Right lung (tissue), 5 donors: ENCODE data around the gene ZNF804A. TPM values are rescaled to one million over a fixed set of nuclear protein-coding genes. Genes with fewer than 3 reads are reported as not detected.
"Not testable (repeated sequence)": the region's sequence is repeated elsewhere in the genome, so short reads cannot be mapped to it uniquely, and the experiment has no call there.

Source experiments
- DNase-seq, 2 donors: peaks; one replicate each; pipeline ENCODE4 v3.0.0-alpha.2; 2013
- polyA plus RNA-seq, 5 donors: library from polyadenylated mRNA; unstranded; fragments of 120-200 nt; gene quantifications; one replicate each; pipeline versions ENCODE4 v1.2.1 to v1.2.3, GENCODE V29; 2013; ENCODE audit warnings: inconsistent platforms in 1 of 5, low replicate concordance in 1 of 5; ENCODE audit not compliant: insufficient read length in 5 of 5, insufficient read depth in 1 of 5

Gene ZNF804A
- polyA plus RNA-seq, 5 donors: 0.05 to 0.07 (median 0.05) TPM; not detected in 1

DNA sequence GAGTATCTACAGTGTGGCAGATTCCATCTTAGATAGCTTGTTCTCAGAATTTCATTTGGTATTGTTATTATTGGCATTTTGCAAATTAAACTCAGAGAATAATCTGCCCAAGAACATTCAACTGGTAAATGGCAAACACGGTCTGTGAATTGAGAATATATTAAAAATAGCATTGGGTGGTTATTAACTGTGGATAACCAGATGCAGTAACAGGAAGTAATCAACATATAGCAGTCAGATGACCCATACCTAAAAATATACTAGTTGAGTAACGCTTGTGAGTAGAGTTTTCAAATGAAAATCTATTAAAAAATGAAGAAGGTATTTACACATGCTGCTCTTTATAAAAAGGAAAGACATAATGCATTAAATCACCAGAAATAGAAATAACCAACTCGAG, 129.5 kb downstream of the ZNF804A start:
- DNase-seq: no peak

DNA sequence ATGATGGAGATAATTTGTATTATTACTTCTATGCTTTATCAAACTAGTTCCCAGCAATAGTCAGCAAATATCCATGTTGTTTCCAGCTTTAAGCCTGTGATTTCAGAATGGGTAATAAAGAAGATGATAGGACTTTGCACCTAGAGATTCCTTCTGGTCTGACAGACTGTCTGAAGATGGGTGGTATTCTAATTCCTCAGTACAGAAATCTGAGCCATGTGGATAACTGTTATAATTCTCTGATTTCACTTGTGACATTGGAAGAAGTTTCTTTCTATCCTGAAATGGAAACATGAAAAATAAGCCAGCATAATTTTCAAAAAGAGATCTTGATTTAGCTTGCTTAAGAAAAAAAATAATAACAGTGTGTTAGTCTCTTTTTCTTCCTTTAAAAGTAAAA, 130.1 kb downstream of the ZNF804A start:
- no peak for DNase-seq

DNA sequence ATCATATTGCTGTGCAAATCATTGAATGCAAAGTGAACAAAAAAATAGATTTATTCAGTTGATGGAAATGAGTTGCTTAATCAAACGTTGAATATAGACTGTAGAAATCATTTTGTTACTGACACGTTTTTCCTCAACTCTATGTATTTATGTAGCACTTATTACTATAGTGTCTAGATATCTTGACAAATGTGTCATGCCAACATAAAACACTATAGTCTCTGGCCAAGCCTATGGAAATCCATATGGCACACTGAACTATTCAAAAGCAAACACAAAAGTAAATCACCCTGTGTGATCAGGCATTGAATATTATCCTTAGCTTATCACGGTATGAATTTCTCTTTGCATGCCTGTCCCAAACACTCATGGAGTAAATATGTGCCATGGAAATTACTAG, 131.3 kb downstream of the ZNF804A start:
- DNase-seq: no peak

GRCh38 chr2:184730288-184730687, 132.0 kb downstream of the ZNF804A start:
- DNase-seq: no peak

GRCh38 chr2:184734338-184734737, 136.0 kb downstream of the ZNF804A start:
- no peak for DNase-seq

DNA sequence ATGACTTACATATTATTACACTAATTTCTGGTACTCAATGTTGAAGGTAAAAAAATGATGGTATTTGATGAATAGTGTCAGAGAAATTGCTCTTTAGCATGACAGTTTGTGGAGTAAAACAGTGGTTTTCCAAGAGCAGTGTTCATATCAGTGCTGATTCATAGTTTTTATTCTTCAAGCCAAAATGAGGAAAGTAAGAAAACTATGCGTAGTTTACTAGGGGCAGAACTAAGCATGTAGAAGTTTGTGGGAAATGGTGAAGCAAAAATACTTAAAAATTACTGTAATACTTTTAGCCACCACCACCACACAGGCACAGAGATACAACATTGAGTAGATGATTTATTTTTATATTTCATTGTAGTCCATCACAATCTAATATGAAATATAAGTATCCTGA, 137.3 kb downstream of the ZNF804A start:
- DNase-seq: no peak

GRCh38 chr2:184743096-184743495, 144.8 kb downstream of the ZNF804A start:
- no peak for DNase-seq

- no peak for DNase-seq
Observed at GRCh38 chr2:184756161-184756560, 157.8 kb downstream of the ZNF804A start.

GRCh38 chr2:184756885-184757284, 158.6 kb downstream of the ZNF804A start:
- no peak for DNase-seq

DNA sequence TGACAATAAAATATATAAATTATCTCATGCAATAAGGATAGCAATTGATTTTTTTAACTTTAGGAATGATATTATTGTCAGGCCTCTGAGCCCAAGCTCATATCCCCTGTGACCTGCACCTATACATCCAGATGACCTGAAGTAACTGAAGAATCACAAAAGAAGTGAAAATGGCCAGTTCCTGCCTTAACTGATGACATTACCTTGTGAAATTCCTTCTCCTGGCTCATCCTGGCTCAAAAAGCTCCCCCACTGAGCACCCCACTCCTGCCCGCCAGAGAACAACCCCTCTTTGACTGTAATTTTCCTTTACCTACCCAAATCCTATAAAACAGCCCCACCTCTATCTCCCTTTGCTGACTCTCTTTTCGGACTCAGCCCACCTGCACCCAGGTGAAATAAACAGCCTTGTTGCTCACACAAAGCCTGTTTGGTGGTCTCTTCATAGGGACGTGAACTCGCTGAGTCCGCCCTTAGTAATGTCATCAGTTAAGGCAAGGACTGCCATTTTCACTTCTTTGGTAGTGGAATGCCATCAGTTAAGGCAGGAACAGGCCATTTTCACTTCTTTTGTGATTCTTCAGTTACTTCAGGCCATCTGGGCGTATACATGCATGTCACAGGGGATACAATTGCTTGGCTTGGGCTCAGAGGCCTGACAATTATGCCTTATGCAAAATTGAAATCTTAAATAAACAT, 161.4 kb downstream of the ZNF804A start:
- not testable (repeated sequence) for DNase-seq

DNA sequence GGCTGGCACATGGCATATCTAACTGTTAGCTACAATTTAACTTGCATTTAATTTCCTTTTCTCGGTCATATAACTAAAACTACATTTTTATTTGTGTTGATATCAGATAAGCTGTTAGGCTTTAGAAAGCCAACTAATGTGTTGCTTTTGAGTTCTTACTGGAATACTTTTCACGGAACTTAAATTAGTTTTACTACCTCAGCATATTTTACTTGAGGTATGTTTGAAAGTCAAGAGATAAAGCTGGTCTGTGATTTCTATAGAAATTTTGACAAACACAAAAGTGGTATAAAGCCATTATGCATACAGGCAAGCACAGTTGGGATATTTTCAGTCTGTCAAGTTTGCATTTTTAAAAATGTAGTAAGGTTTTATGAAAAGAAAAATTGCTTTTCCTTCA, 162.6 kb downstream of the ZNF804A start:
- DNase-seq: no peak

DNA sequence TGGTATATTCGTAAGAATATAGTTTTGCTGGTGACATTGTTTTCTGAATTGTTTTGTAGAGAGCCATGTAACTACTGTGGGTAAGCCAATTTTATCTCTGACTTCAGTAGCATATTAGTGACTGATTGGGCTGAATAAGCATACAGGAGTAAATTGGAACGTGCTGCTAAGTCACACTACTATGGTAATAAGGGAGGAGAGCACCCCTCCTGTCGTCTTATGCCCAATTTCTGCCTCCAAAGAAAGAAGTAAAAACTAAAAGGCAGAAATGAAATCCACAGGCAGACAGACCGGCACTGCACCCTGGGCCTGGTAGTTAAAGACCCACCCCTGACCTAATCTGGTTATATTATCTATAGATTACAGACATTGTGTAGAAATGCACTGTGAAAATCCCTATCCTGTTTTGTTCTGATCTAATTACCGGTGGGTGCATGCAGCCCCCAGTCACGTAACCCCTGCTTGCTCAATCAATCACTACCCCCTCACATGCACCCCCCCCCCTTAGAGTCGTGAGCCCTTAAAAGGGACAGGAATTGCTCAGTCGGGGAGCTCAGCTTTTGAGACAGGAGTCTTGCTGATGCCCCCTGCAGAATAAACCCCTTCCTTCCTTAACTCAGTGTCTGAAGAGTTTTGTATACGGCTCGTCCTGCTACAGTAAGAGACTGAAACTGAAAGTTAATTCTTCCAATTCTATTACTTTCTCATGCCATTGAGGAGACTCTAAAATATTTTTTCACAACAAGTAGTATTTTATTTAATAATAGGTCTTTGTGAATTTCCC, 167.0 kb downstream of the ZNF804A start:
- DNase-seq: no peak

- no peak for DNase-seq
Observed at GRCh38 chr2:184767059-184767458, 168.7 kb downstream of the ZNF804A start.

GRCh38 chr2:184769023-184769422, 170.7 kb downstream of the ZNF804A start:
- DNase-seq: no peak

- DNase-seq: no peak
Observed at GRCh38 chr2:184769686-184770085, 171.4 kb downstream of the ZNF804A start.

DNA sequence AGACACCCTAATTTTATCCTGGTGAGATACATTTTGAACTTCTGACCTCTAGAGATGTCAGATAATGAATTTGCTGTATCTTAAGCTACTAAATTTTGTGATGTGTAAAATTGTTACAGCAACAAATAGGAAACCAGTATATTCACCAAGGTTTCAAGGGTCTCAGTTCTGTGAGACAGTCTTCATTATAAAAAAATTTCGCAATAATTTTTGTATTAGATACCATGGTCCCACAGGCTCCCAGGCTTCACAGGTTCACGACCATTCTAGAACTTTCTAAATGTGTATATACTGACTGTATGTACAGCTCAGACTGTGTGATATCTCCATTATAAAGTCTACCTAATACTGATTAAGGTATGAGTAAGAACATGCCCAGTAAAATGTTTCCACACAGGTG, 181.4 kb downstream of the ZNF804A start:
- DNase-seq: no peak

GRCh38 chr2:184780384-184780783, 182.1 kb downstream of the ZNF804A start:
- DNase-seq: no peak

GRCh38 chr2:184780944-184781343, 182.6 kb downstream of the ZNF804A start:
- DNase-seq: no peak

DNA sequence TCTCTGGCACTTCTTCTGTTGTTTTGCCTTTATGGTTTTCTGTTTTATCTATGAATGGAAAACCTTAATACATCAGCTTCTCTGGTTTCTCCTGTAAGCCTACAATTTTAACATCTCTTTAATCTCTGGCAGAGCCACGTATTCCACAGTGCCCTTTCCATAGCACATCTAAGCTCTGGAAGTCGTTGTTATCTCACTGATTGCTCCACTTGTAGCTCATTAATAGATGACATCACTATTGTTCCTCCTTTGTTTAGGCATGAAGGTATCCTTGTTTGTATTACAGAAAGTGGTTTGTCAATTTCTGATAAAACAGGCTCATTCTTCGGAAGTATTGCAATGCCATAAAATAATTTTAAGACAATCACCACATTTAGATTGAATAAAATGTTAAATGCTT, 185.2 kb downstream of the ZNF804A start:
- DNase-seq: no peak

DNA sequence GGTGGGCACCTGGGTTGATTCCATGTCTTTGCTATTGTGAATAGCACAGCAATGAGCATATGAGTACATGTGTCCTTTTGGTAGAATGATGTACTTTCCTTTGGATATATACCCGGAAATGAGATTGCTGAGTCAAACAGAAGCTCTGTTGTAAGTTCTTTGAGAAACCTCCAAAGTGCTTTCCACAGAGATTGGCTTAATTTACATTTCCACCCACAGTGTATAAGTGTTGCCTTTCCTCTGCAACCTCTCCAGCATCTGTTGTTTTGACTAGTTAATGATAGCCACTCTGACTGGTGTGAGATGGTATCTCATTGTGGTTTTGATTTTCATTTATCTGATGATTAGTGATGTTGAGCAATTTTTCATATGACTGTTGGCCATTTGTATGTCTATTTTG, 194.8 kb downstream of the ZNF804A start:
- no peak for DNase-seq

DNA sequence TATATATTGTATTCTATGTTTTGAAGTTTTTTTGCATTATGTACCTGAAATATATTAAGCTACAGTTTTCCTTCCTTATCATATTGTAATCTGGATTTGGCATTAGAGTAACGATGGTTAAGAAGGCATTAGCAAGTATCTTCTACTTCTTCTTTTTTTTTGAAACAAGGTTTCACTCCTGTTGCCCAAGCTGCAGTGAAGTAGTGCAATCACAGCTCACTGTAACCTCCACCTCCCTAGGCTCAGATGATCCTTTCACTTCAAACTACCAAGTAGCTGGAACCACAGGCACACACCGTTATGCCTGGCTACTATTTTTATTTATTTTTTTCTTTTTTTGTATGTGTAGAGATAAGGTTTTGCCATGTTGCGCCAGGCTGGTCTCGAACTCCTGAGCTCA, 201.1 kb downstream of the ZNF804A start:
- no peak for DNase-seq

DNA sequence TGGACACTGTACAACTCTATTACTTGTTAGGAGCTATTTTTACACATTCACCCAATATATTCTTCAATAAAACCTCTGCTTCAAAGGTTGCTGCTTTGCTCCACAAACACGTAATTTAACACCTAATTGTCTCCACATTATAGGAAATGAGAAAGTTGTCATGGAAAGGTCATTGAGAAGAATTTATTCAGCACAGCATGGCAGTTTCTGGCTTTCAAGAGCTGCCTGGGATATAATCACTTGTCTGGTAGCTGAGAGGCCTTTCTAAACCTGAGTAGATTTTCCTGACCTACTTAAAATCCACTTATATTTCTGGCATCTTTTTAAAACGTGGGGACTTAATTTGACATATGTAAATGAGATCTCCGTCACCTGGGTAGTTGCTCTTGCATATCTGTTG, 216.1 kb downstream of the ZNF804A start:
- no peak for DNase-seq

DNA sequence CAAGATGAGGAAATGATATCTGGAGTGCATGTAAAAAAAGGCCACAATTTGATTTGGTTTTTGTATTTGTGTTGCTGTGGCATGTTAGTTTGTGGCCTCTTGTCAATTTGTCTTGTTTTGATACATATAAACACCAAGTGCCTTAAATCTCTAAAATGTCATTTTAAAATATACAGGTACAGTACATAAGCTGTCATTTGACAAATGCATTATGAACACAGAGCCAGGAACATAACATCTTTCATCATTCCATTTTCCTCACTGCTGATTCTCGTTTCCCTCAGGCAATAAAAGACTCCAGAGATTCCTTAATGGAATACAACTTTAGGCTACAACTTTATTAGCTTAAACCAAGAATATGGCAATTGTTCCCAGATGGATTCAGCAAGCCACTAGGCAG, 217.5 kb downstream of the ZNF804A start:
- no peak for DNase-seq

DNA sequence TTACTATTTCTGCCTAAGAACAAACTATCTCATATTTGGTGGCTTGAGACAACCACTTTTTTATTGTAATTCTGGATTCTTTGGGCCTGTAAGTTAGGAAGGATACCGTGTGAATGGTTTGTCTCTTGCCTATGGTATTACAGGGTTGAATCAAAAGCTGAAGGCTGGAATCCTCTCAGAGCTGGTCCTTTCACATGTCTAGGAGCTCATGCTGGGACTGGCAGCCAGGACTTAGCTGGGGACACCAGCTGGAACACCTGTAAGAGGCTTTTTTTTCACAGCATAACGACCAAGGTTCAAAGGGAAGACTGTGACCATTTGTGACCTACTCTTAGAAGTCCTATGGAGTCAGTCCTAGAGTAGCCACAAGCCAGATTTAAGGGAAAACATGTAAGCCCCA, 226.3 kb downstream of the ZNF804A start:
- no peak for DNase-seq
